ENCODE data around the gene SLC22A7.
"Not testable (repeated sequence)": the region's sequence is repeated elsewhere in the genome, so short reads cannot be mapped to it uniquely, and the experiment has no call there.

DNA sequence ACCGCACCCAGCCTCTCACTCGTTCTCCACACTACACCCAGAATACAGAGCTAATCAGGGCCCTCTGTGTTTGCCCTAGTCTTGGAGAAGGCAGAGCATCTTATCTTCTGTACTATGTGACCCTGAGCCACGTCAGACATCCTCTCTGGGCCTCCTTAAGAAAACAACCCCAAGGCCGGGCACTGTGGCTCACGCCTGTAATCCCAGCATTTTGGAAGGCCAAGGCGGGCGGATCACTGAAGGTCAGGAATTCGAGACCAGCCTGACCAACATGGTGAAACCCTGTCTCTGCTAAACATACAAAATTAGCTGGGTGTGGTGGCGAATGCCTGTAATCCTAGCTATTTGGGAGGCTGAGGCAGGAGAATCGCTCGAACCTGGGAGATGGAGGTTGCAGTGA, 4.9 kb downstream of the SLC22A7 start:
- not testable (repeated sequence) for TF ChIP-seq ZNF274 (IDR thresholded peaks at IDR 0.05; ENCODE audit: low read depth, low read length); YY1 (IDR thresholded peaks at IDR 0.05; ENCODE audit: insufficient read depth, insufficient read length); SUZ12 (IDR thresholded peaks at IDR 0.05; ENCODE audit: extremely low read depth, insufficient read depth, insufficient read length)
